Muscle of arm (tissue), 12 donors: ENCODE results near the gene POLR3E. TPM values are rescaled to one million over a fixed set of nuclear protein-coding genes. Genes with fewer than 3 reads are reported as not detected.
"Not testable (repeated sequence)": the region's sequence is repeated elsewhere in the genome, so short reads cannot be mapped to it uniquely, and the experiment has no call there.

ENCODE experiments used
- DNase-seq: peaks from one replicate; pipeline ENCODE4 v3.0.0-alpha.2; 2013
- polyA plus RNA-seq, 12 donors: library from polyadenylated mRNA; unstranded; fragments of 120-200 nt; gene quantifications; one replicate each; pipeline ENCODE4 v1.2.1, GENCODE V29; 2013; ENCODE audit not compliant: insufficient read length in 12 of 12

The POLR3E gene
- polyA plus RNA-seq, 12 donors = 34.5 to 57.3 (median 39.9) TPM; not detected in 1

GRCh38 chr16:22328081-22328725 lies 31.0 kb downstream of the POLR3E start:
- no peak for DNase-seq

- DNase-seq = no peak
Measured at GRCh38 chr16:22329199-22329695, 32.0 kb downstream of the POLR3E start.

- no peak for DNase-seq
Measured at GRCh38 chr16:22330326-22330725, 33.1 kb downstream of the POLR3E start.

- no peak for DNase-seq
Measured at GRCh38 chr16:22333457-22333994, 36.3 kb downstream of the POLR3E start.

- DNase-seq = no peak
Measured at GRCh38 chr16:22335668-22336246, 38.5 kb downstream of the POLR3E start.

GRCh38 chr16:22336581-22336980 lies 39.4 kb downstream of the POLR3E start:
- no peak for DNase-seq

GRCh38 chr16:22337045-22337444 lies 39.8 kb downstream of the POLR3E start:
- no peak for DNase-seq

GRCh38 chr16:22337849-22338635 lies 40.8 kb downstream of the POLR3E start:
- DNase-seq = no peak

GRCh38 chr16:22340945-22341344 lies 43.7 kb downstream of the POLR3E start:
- DNase-seq = no peak

GRCh38 chr16:22342082-22342481 lies 44.9 kb downstream of the POLR3E start:
- DNase-seq = no peak

- DNase-seq = no peak
Measured at GRCh38 chr16:22346483-22346882, 49.3 kb downstream of the POLR3E start.

GRCh38 chr16:22347100-22347820 lies 50.1 kb downstream of the POLR3E start:
- no peak for DNase-seq

- no peak for DNase-seq
Measured at GRCh38 chr16:22348291-22348690, 51.1 kb downstream of the POLR3E start.

GRCh38 chr16:22351017-22351416 lies 53.8 kb downstream of the POLR3E start:
- DNase-seq = not testable (repeated sequence)

GRCh38 chr16:22352140-22352539 lies 54.9 kb downstream of the POLR3E start:
- no peak for DNase-seq

GRCh38 chr16:22352723-22353122 lies 55.5 kb downstream of the POLR3E start:
- DNase-seq = no peak

- DNase-seq = no peak
Measured at GRCh38 chr16:22353191-22353919, 56.1 kb downstream of the POLR3E start.

- DNase-seq = no peak
Measured at GRCh38 chr16:22353933-22354541, 56.8 kb downstream of the POLR3E start.

GRCh38 chr16:22355487-22355908 lies 58.3 kb downstream of the POLR3E start:
- DNase-seq = no peak

- DNase-seq = no peak
Measured at GRCh38 chr16:22356930-22357634, 59.9 kb downstream of the POLR3E start.
